Hematopoietic multipotent progenitor cell treated with erythropoietin and hydrocortisone succinate and interleukin-3 and kit ligand, for 17 days (in vitro differentiated cells): Measurements from ENCODE around the gene LDHD.

Experiments used
- DNase-seq: peaks from one replicate; pipeline ENCODE4 v3.0.0-alpha.2; 2015; ENCODE audit warnings: low spot score

LDHD gene

GRCh38 chr16:75114179-75114945, 2.2 kb downstream of the LDHD start:
- no peak for DNase-seq

- no peak for DNase-seq
Measured at GRCh38 chr16:75113541-75114121, 2.9 kb downstream of the LDHD start.

- no peak for DNase-seq
Measured at GRCh38 chr16:75112734-75113491, 3.7 kb downstream of the LDHD start.

GRCh38 chr16:75111961-75112733, 4.4 kb downstream of the LDHD start:
- DNase-seq = no peak

- DNase-seq = no peak
Measured at GRCh38 chr16:75111514-75111940, 5.1 kb downstream of the LDHD start.

GRCh38 chr16:75110637-75111513, 5.7 kb downstream of the LDHD start:
- DNase-seq = peak; percentile 94

- DNase-seq = peak; percentile 19
Measured at GRCh38 chr16:75109732-75110243, 6.8 kb downstream of the LDHD start.

GRCh38 chr16:75108792-75109731, 7.5 kb downstream of the LDHD start:
- peak; percentile 93 for DNase-seq

GRCh38 chr16:75107505-75107904, 9.1 kb downstream of the LDHD start:
- DNase-seq = no peak

- no peak for DNase-seq
Measured at GRCh38 chr16:75106351-75107274, 10.0 kb downstream of the LDHD start.

GRCh38 chr16:75105306-75106061, 11.1 kb downstream of the LDHD start:
- no peak for DNase-seq

GRCh38 chr16:75104836-75105235, 11.7 kb downstream of the LDHD start:
- no peak for DNase-seq

- DNase-seq = no peak
Measured at GRCh38 chr16:75103994-75104393, 12.6 kb downstream of the LDHD start.

GRCh38 chr16:75102595-75102994, 14.0 kb downstream of the LDHD start:
- DNase-seq = no peak

- no peak for DNase-seq
Measured at GRCh38 chr16:75101635-75102034, 14.9 kb downstream of the LDHD start.

GRCh38 chr16:75100603-75100990, 16.0 kb downstream of the LDHD start:
- no peak for DNase-seq

- DNase-seq = no peak
Measured at GRCh38 chr16:75099738-75100602, 16.6 kb downstream of the LDHD start.
